K562 (cell line): Measurements from ENCODE around the gene SRPK1. TPM values are rescaled to one million over a fixed set of nuclear protein-coding genes. Genes with fewer than 3 reads are reported as not detected.
A peak's percentile ranks its signal among the peaks of the same experiment; 100 is the strongest.

Source experiments
- ATAC-seq: fragments of 200-7000 bp; cut with Tn5 transposase; 3 replicates; pipeline ENCODE4 v1.9.1; 2020; ENCODE audit warnings: moderate library complexity
- BruUV-seq: library from RNA; stranded (reverse); fragments of 400-500 nt; replicated peaks from 2 replicates; lab custom pipeline; 2021; lab: Mats Ljungman, UMichigan
- CTCF ChIA-PET: fragments of 300-600 bp; formaldehyde crosslinking; extraction: SDS; loops from one replicate; lab custom pipeline; 2021; ENCODE audit warnings: low intra/inter-chr PET ratio; lab: Yijun Ruan, JAX
- POLR2A ChIA-PET: fragments of 300-600, 350-650 bp; sonication (Branson Sonifier 250); formaldehyde crosslinking; extraction: SDS; loops from one replicate; lab custom pipeline; 2021; ENCODE audit warnings: antibody characterized with exemption, inconsistent platforms; lab: Yijun Ruan, JAX
- DNase-seq, 4 experiments: peaks; one replicate each; pipeline versions ENCODE4 v3.0.0 to v3.0.0-alpha.2; 2011 to 2018; ENCODE audit warnings: low spot score in 3 of 4, mixed read lengths in 3 of 4; ENCODE audit errors: extremely low read depth in 1 of 4
- FAIRE-seq: peaks from 2 replicates; lab custom pipeline; 2011; peaks lifted over from hg19 to GRCh38; lab: Jason Lieb, UNC
- H2AFZ ChIP-seq: 2 replicates; pipeline ENCODE4 v1.6.0; 2011; ENCODE audit warnings: low read depth, low read length, control low read depth, inconsistent platforms
- H3K27ac ChIP-seq: fragments of 200-600 bp; 3 replicates; pipeline ENCODE4 v1.8.0; 2011; ENCODE audit warnings: low read depth, mild to moderate bottlenecking, control low read depth, inconsistent platforms, low read length, moderate library complexity, mixed read lengths; ENCODE audit errors: extremely low read depth
- H3K27me3 ChIP-seq, 2 experiments: fragments of 300-600 bp in 1 of 2; 2 replicates in 1 of 2; 3 replicates in 1 of 2; pipeline versions ENCODE4 v1.6.0 to v1.8.0; 2011; ENCODE audit warnings: inconsistent platforms in 2 of 2, low read length in 2 of 2, mild to moderate bottlenecking in 1 of 2, mixed read lengths in 1 of 2, moderate library complexity in 1 of 2; ENCODE audit not compliant: control insufficient read depth in 2 of 2, insufficient read depth in 2 of 2
- H3K36me3 ChIP-seq: fragments of 300-600 bp; 3 replicates; pipeline ENCODE4 v1.8.0; 2011; ENCODE audit warnings: mild to moderate bottlenecking, low read length, inconsistent platforms; ENCODE audit not compliant: control insufficient read depth, insufficient read depth
- H3K4me1 ChIP-seq, 2 experiments: fragments of 200-600 bp in 1 of 2; replicated peaks in 1 of 2; 2 replicates in 1 of 2; 3 replicates in 1 of 2; pipeline versions ENCODE4 v1.5.1 to v1.8.0; 2011; ENCODE audit warnings: inconsistent platforms in 2 of 2, low read length in 2 of 2, mild to moderate bottlenecking in 1 of 2, mixed read lengths in 1 of 2, moderate library complexity in 1 of 2; ENCODE audit not compliant: control insufficient read depth in 2 of 2, insufficient read depth in 2 of 2
- H3K4me2 ChIP-seq: 2 replicates; pipeline ENCODE4 v1.6.1; 2011; ENCODE audit warnings: low read length, control low read depth, inconsistent platforms, mixed read lengths; ENCODE audit not compliant: insufficient read depth
- H3K4me3 ChIP-seq: fragments of 200-600 bp; sonication (generic), shearing (Covaris generic); 2 replicates; pipeline ENCODE4 v1.5.1; 2016; ENCODE audit warnings: control low read depth, inconsistent platforms
- H3K79me2 ChIP-seq: fragments of 200-600 bp; 3 replicates; pipeline ENCODE4 v1.8.0; 2011; ENCODE audit warnings: low read length, inconsistent platforms; ENCODE audit not compliant: control insufficient read depth, insufficient read depth
- H3K9ac ChIP-seq, 2 experiments: 2 replicates each; pipeline versions ENCODE4 v1.6.0 to v1.6.1; 2011; ENCODE audit warnings: low read depth in 2 of 2, low read length in 2 of 2, control low read depth in 1 of 2, inconsistent platforms in 1 of 2, mild to moderate bottlenecking in 1 of 2, mixed read lengths in 1 of 2; ENCODE audit not compliant: insufficient read depth in 1 of 2
- H3K9me1 ChIP-seq: one replicate; pipeline ENCODE4 v1.6.0; 2011; ENCODE audit warnings: inconsistent platforms, mild to moderate bottlenecking, low read length, moderate library complexity; ENCODE audit not compliant: control insufficient read depth, insufficient read depth
- H3K9me3 ChIP-seq: replicated peaks from 2 replicates; pipeline ENCODE4 v1.5.1; 2011; ENCODE audit warnings: low read depth, low read length, inconsistent platforms; ENCODE audit not compliant: control insufficient read depth, insufficient read depth
- H4K20me1 ChIP-seq: replicated peaks from 2 replicates; pipeline ENCODE4 v1.6.1; 2011; ENCODE audit warnings: low read length, inconsistent platforms, mixed read lengths; ENCODE audit not compliant: control insufficient read depth, insufficient read depth
- CLOCK ChIP-seq: fragments of 250-450 bp; sonication (Bioruptor Pico); IDR thresholded peaks from 2 replicates; pipeline ENCODE4 v1.4.0; 2020; ENCODE audit warnings: mild to moderate bottlenecking, moderate library complexity, borderline replicate concordance
- CREBBP ChIP-seq: IDR thresholded peaks from one replicate; pipeline ENCODE4 v1.6.1; 2012; ENCODE audit warnings: low read depth, mild to moderate bottlenecking, control low read depth, inconsistent platforms, low read length
- ELF4 ChIP-seq: fragments of 450-650 bp; formaldehyde crosslinking; IDR thresholded peaks from 2 replicates; pipeline ENCODE4 v1.4.0; 2022; ENCODE audit warnings: missing genetic modification characterization
- HOXB6 ChIP-seq: fragments of 250-450 bp; sonication (Bioruptor Pico); IDR thresholded peaks from 2 replicates; pipeline ENCODE4 v1.5.1; 2022; ENCODE audit warnings: mild to moderate bottlenecking, borderline replicate concordance
- KAT2B ChIP-seq: IDR thresholded peaks from one replicate; pipeline ENCODE4 v1.6.1; 2012; ENCODE audit warnings: low read depth, mild to moderate bottlenecking, control low read depth, inconsistent platforms, low read length, moderate library complexity
- MCM3 ChIP-seq: fragments of 450-650 bp; IDR thresholded peaks from 2 replicates; pipeline ENCODE4 v1.6.1; 2016
- MCM7 ChIP-seq, 2 experiments: fragments of 450-650 bp; IDR thresholded peaks; 2 replicates each; pipeline ENCODE4 v1.6.1; 2016 to 2018
- MEF2A ChIP-seq: IDR thresholded peaks from 2 replicates; pipeline ENCODE4 v1.6.1; 2011; ENCODE audit warnings: low read depth, mild to moderate bottlenecking, low read length, moderate library complexity; ENCODE audit not compliant: control insufficient read depth
- NR2F6 ChIP-seq: fragments of 450-650 bp; formaldehyde crosslinking; IDR thresholded peaks from 2 replicates; pipeline ENCODE4 v1.4.0; 2020; ENCODE audit warnings: mild to moderate bottlenecking
- OTX1 ChIP-seq: fragments of 450-650 bp; formaldehyde crosslinking; IDR thresholded peaks from 2 replicates; pipeline ENCODE4 v1.4.0; 2022; ENCODE audit warnings: mild to moderate bottlenecking
- PPARD ChIP-seq: fragments of 250-450 bp; sonication (Bioruptor Pico); IDR thresholded peaks from 2 replicates; pipeline ENCODE4 v1.8.0; 2022; ENCODE audit warnings: inconsistent platforms, mild to moderate bottlenecking, moderate library complexity
- UBTF ChIP-seq, 2 experiments: IDR thresholded peaks; 2 replicates each; pipeline ENCODE4 v1.6.1; 2012; ENCODE audit warnings: improper control_type of control experiment in 2 of 2, low read depth in 2 of 2, low read length in 2 of 2, borderline replicate concordance in 1 of 2
- ZBTB26 ChIP-seq: fragments of 450-650 bp; formaldehyde crosslinking; IDR thresholded peaks from 2 replicates; pipeline ENCODE4 v1.4.0; 2022; ENCODE audit warnings: missing genetic modification characterization
- WGBS: fragments of 100-300 bp; shearing (Covaris generic); methylation state at CpG from one replicate; pipeline ENCODE4 v1.1.6; 2016; ENCODE audit warnings: low coverage, mixed read lengths; ENCODE audit not compliant: insufficient coverage; ENCODE audit errors: missing lambda C conversion rate; 5-methylcytosine and 5-hydroxymethylcytosine counted together
- in situ Hi-C: fragments of 300-500 bp; cut with MboI; formaldehyde crosslinking; loops from 4 replicates; pipeline ENCODE4 v1.15.0; 2018; ENCODE audit warnings: inconsistent platforms, mixed read lengths
- intact Hi-C: fragments of 100-400 bp; cut with micrococcal nuclease; formaldehyde crosslinking; loops from 2 replicates; pipeline ENCODE4 v1.14.2; 2022
- polyA plus RNA-seq, 8 experiments: library from polyadenylated mRNA; depleted of rRNA in 4 of 8; stranded (reverse) in 5 of 8; unstranded in 3 of 8; fragments of >200 nt; fragmentation: Nextera tagmentation in 2 of 8; fragmentation: Illumina TruSeq in 1 of 8; extraction: Ambion mirVana in 2 of 8; extraction: Trizol in 1 of 8; gene quantifications; 2 replicates each; pipeline versions ENCODE4 v1.2.1 to v1.2.3, GENCODE V29; 2011 to 2014; ENCODE audit warnings: inconsistent platforms in 1 of 8, missing spikeins in 1 of 8
- total RNA-seq, 7 experiments: library from RNA; depleted of rRNA in 6 of 7; stranded (reverse); fragments of >200 nt in 6 of 7; fragmentation: Illumina TruSeq in 2 of 7; extraction: Trizol in 2 of 7; gene quantifications; 2 replicates each; pipeline versions ENCODE4 v1.2.1 to v1.2.3, GENCODE V29; 2011 to 2021; ENCODE audit warnings: low replicate concordance in 1 of 7

Gene SRPK1
- total and polyA plus RNA-seq, 9 of the 15 experiments (the other 6 are each of a cell fraction or from before 2014, with no cell fraction given), result 99.6 to 185 (median 159) TPM

GRCh38 chr6:35788423-35788982 is 132.4 kb downstream of the SRPK1 start:
- Histone ChIP-seq H4K20me1 (no peaks in the 10 kb centered on the region; the same call in 1 of the 2 replicates), H3K4me1 (peaks cover 0 to 6% of the 10 kb centered on the region in 2 experiments; a peak in 3 of 5 replicates), H3K79me2 (no peaks in the 10 kb centered on the region), H3K4me2 (no peak overlapping the region), H3K9ac (no peak overlapping the region), H3K27ac (no peak overlapping the region), H3K9me1 (no peaks in the 10 kb centered on the region), H2AFZ (no peak overlapping the region), H3K27me3 (peaks cover 60 to 62% of the 10 kb centered on the region in 2 experiments), H3K36me3 (no peaks in the 10 kb centered on the region), H3K9me3 (no peaks in the 10 kb centered on the region), H3K4me3 (no peak overlapping the region)
- WGBS, result 0% methylated on average over 4 of the region's 4 CpGs
- BruUV-seq, result no TSS peak
- DNase-seq, result peak in 1 of 4 experiments; percentile 13
- ChIA-PET POLR2A (interaction anchor here (0.6 to 3.6 kb wide), 5 partner anchors 9 to 139 kb away, joined by 3 to 48 read pairs (median 5); partner anchors contain the start of gene CLPS), CTCF (interaction anchor here (0.7 kb wide), 1 partner anchor 739 kb away, joined by 3 read pairs; no protein-coding TSS in a partner anchor)
- intact Hi-C loops (no loop called here), in situ Hi-C loops (no loop called here)
- no peak for ATAC-seq
- 0 out of 2 replicates have a peak, but pooled peaks have one; percentile 26 for TF ChIP-seq ELF4 (CRISPR knock-in tag)
- 0 out of 2 replicates have a peak, but pooled peaks have one; percentile 18 for TF ChIP-seq ZBTB26 (CRISPR knock-in tag)
- TF ChIP-seq NR2F6, result no peak
- TF ChIP-seq OTX1 (CRISPR knock-in tag), result 0 out of 2 replicates have a peak, but pooled peaks have one; percentile 46
- TF ChIP-seq MEF2A, result no peak
- no peak for TF ChIP-seq UBTF (IDR thresholded peaks at IDR 0.05; ENCODE audit: borderline replicate concordance in 1 of 2, low read depth in 2 of 2, low read length in 2 of 2)
- TF ChIP-seq PPARD (CRISPR knock-in tag), result no peak
- TF ChIP-seq MCM7 (IDR thresholded peaks at IDR 0.05), result 0 out of 4 replicates have a peak, but pooled peaks of 1 of the 2 experiments have one; percentile 59
- no peak for TF ChIP-seq HOXB6
- peak; percentile 56 for TF ChIP-seq CREBBP
- TF ChIP-seq KAT2B, result no peak
- TF ChIP-seq MCM3, result peak; percentile 70; the same call in 1 of the 2 replicates
- TF ChIP-seq CLOCK (CRISPR knock-in tag), result no peak
- no peak for FAIRE-seq
